GM12878 (cell line): Measurements from ENCODE around the gene LANCL3. TPM values are rescaled to one million over a fixed set of nuclear protein-coding genes. Genes with fewer than 3 reads are reported as not detected.
A peak's percentile ranks its signal among the peaks of the same experiment; 100 is the strongest.

Experiments used
- ATAC-seq: fragments of 200-7000 bp; cut with Tn5 transposase; 3 replicates; pipeline ENCODE4 v1.9.1; 2020; ENCODE audit warnings: mild to moderate bottlenecking, moderate library complexity
- BruUV-seq: library from RNA; stranded (reverse); fragments of 400-500 nt; replicated peaks from 2 replicates; lab custom pipeline; 2021; lab: Mats Ljungman, UMichigan
- CTCF ChIA-PET: fragments of 300-600 bp; sonication (Branson Sonifier 250); formaldehyde crosslinking; extraction: SDS; loops from one replicate; lab custom pipeline; 2021; ENCODE audit warnings: inconsistent platforms; lab: Yijun Ruan, JAX
- POLR2A ChIA-PET: fragments of 350-600 bp; formaldehyde crosslinking; extraction: SDS; loops from one replicate; lab custom pipeline; 2021; ENCODE audit warnings: inconsistent platforms; lab: Charles Lee
- RAD21 ChIA-PET: fragments of 300-600 bp; sonication (Branson Sonifier 250); formaldehyde crosslinking; loops from one replicate; lab custom pipeline; 2023; ENCODE audit warnings: antibody characterized with exemption; ENCODE audit not compliant: unreplicated experiment; lab: Charles Lee
- SMC1A ChIA-PET: fragments of 300-600 bp; sonication (Branson Sonifier 250); formaldehyde crosslinking; loops from one replicate; lab custom pipeline; 2023; ENCODE audit not compliant: unreplicated experiment, uncharacterized antibody; lab: Charles Lee
- DNase-seq: peaks from one replicate; pipeline ENCODE4 v3.0.0-alpha.2; 2011; ENCODE audit warnings: low read depth, low spot score
- FAIRE-seq: peaks from 3 replicates; lab custom pipeline; 2011; peaks lifted over from hg19 to GRCh38; lab: Jason Lieb, UNC
- H2AFZ ChIP-seq: 2 replicates; pipeline ENCODE4 v1.6.0; 2011; ENCODE audit warnings: low read depth, low read length, control low read depth; ENCODE audit not compliant: control insufficient read depth
- H3K27ac ChIP-seq: 2 replicates; pipeline ENCODE4 v1.5.1; 2011; ENCODE audit warnings: control low read depth; ENCODE audit not compliant: control insufficient read depth, insufficient read depth
- H3K27me3 ChIP-seq, 2 experiments: replicated peaks in 1 of 2; 2 replicates each; pipeline versions ENCODE4 v1.6.0 to v1.6.1; 2011; ENCODE audit warnings: low read length in 1 of 2; ENCODE audit not compliant: control insufficient read depth in 2 of 2, insufficient read depth in 2 of 2
- H3K36me3 ChIP-seq, 2 experiments: 2 replicates each; pipeline ENCODE4 v1.5.1; 2011; ENCODE audit warnings: low read length in 1 of 2; ENCODE audit not compliant: control insufficient read depth in 2 of 2, insufficient read depth in 2 of 2
- H3K4me1 ChIP-seq: 2 replicates; pipeline ENCODE4 v1.6.1; 2011; ENCODE audit warnings: mild to moderate bottlenecking, low read length, moderate library complexity, mixed read lengths; ENCODE audit not compliant: control insufficient read depth, insufficient read depth
- H3K4me2 ChIP-seq: 2 replicates; pipeline ENCODE4 v1.6.0; 2011; ENCODE audit warnings: control low read depth; ENCODE audit not compliant: control insufficient read depth, insufficient read depth
- H3K4me3 ChIP-seq: fragments of 200-600 bp; sonication (generic); 2 replicates; pipeline ENCODE4 v1.5.1; 2016
- H3K79me2 ChIP-seq: 2 replicates; pipeline ENCODE4 v1.6.0; 2011; ENCODE audit warnings: low read length; ENCODE audit not compliant: control insufficient read depth, insufficient read depth
- H3K9ac ChIP-seq: 2 replicates; pipeline ENCODE4 v1.8.0; 2011; ENCODE audit warnings: low read length, control low read depth, mixed read lengths; ENCODE audit not compliant: control insufficient read depth, insufficient read depth
- H3K9me3 ChIP-seq: replicated peaks from 3 replicates; pipeline ENCODE4 v1.5.1; 2011; ENCODE audit warnings: mild to moderate bottlenecking, low read length; ENCODE audit not compliant: control insufficient read depth, insufficient read depth
- H4K20me1 ChIP-seq: 2 replicates; pipeline ENCODE4 v1.6.0; 2011; ENCODE audit not compliant: control insufficient read depth, insufficient read depth
- HDGF ChIP-seq: fragments of 450-650 bp; IDR thresholded peaks from 2 replicates; pipeline ENCODE4 v1.6.1; 2016; ENCODE audit warnings: antibody characterized with exemption
- IRF4 ChIP-seq: IDR thresholded peaks from 2 replicates; pipeline ENCODE4 v1.6.1; 2011; ENCODE audit warnings: low read depth, low read length
- JUNB ChIP-seq: IDR thresholded peaks from 2 replicates; pipeline ENCODE4 v1.6.1; 2016; ENCODE audit warnings: antibody characterized with exemption, mild to moderate bottlenecking
- KDM1A ChIP-seq: fragments of 200-600 bp; sonication (generic); IDR thresholded peaks from 2 replicates; pipeline ENCODE4 v1.6.1; 2016; ENCODE audit warnings: borderline replicate concordance
- RUNX3 ChIP-seq: IDR thresholded peaks from 2 replicates; pipeline ENCODE4 v1.6.1; 2012; ENCODE audit warnings: low read length, inconsistent platforms
- SMC3 ChIP-seq: IDR thresholded peaks from 2 replicates; pipeline ENCODE4 v1.6.1; 2011; ENCODE audit warnings: low read length, improper control_type of control experiment, borderline replicate concordance
- STAT1 ChIP-seq: fragments of 450-650 bp; conservative IDR thresholded peaks from 2 replicates; pipeline ENCODE4 v1.6.1; 2014; ENCODE audit warnings: antibody characterized with exemption, mild to moderate bottlenecking
- YY1 ChIP-seq: IDR thresholded peaks from 2 replicates; pipeline ENCODE4 v1.6.1; 2011; ENCODE audit warnings: low read depth, mild to moderate bottlenecking, low read length
- WGBS: methylation state at CpG from one replicate; pipeline ENCODE4 v1.1.6; 2016; ENCODE audit warnings: low lambda C conversion rate; ENCODE audit not compliant: insufficient replicate concordance, insufficient coverage; ENCODE audit errors: missing lambda C conversion rate; 5-methylcytosine and 5-hydroxymethylcytosine counted together
- in situ Hi-C: fragments of 300-500 bp; cut with MboI; formaldehyde crosslinking; loops from 9 replicates; pipeline ENCODE4 v1.14.3; 2018; ENCODE audit warnings: mixed read lengths
- intact Hi-C: fragments of 100-400 bp; cut with micrococcal nuclease; formaldehyde crosslinking; loops from one replicate; pipeline ENCODE4 v1.14.2; 2022; ENCODE audit not compliant: unreplicated experiment
- polyA plus RNA-seq, 11 experiments: library from polyadenylated mRNA; depleted of rRNA in 4 of 11; unstranded in 6 of 11; stranded (reverse) in 5 of 11; fragments of >200 nt; fragmentation: Nextera tagmentation in 4 of 11; fragmentation: Illumina TruSeq in 1 of 11; extraction: Ambion mirVana in 4 of 11; extraction: Trizol in 1 of 11; gene quantifications; 1 replicate in 1 of 11; 2 replicates in 10 of 11; pipeline versions ENCODE4 v1.2.1 to v1.2.3, GENCODE V29; 2011 to 2016; ENCODE audit warnings: inconsistent platforms in 2 of 11, missing spikeins in 2 of 11, low read depth in 1 of 11
- total RNA-seq, 4 experiments: library from RNA; depleted of rRNA in 3 of 4; stranded (reverse); fragments of >200 nt in 3 of 4; fragmentation: Illumina TruSeq in 1 of 4; extraction: Trizol in 1 of 4; gene quantifications; 2 replicates each; pipeline versions ENCODE4 v1.2.1 to v1.2.3, GENCODE V29; 2013 to 2021
- TF ChIP-seq, protein P1 (sequence below): IDR thresholded peaks from 2 replicates; pipeline ENCODE4 v1.6.1; 2012; ENCODE audit warnings: low read depth, low read length, improper control_type of control experiment
- TF ChIP-seq, protein P2 (sequence below): fragments of 450-650 bp; IDR thresholded peaks from 2 replicates; pipeline ENCODE4 v1.6.1; 2016; ENCODE audit warnings: mild to moderate bottlenecking, moderate library complexity, borderline replicate concordance

The LANCL3 gene
- total and polyA plus RNA-seq, 10 of the 15 experiments (the other 5 are each of a cell fraction or from before 2014, with no cell fraction given), result not detected

GRCh38 chrX:37599729-37600128 is 28.3 kb downstream of the LANCL3 start:
- ATAC-seq (no peak), DNase-seq (no peak), FAIRE-seq (no peak)
- BruUV-seq, result no TSS peak
- Histone ChIP-seq H3K9me3 (no peaks in the 10 kb centered on the region), H3K4me1 (no peaks in the 10 kb centered on the region), H2AFZ (no peak overlapping the region), H3K9ac (no peak overlapping the region), H3K79me2 (no peaks in the 10 kb centered on the region), H3K4me3 (no peak overlapping the region), H3K36me3 (no peaks in the 10 kb centered on the region), H3K4me2 (no peak overlapping the region), H4K20me1 (no peaks in the 10 kb centered on the region), H3K27me3 (no peaks in the 10 kb centered on the region), H3K27ac (no peak overlapping the region)
- RAD21 ChIA-PET, result no interaction called here
- in situ Hi-C loops (no loop called here), intact Hi-C loops (no loop called here)
- SMC1A ChIA-PET, result interaction anchor here (0.8 kb wide), 1 partner anchor 89 kb away, joined by 3 read pairs; no protein-coding TSS in a partner anchor
- CTCF ChIA-PET, result no interaction called here
- POLR2A ChIA-PET, result no interaction called here
- TF ChIP-seq KDM1A (no peak), STAT1 (no peak), SMC3 (no peak), HDGF (no peak)
- TF ChIP-seq, protein P1, sequence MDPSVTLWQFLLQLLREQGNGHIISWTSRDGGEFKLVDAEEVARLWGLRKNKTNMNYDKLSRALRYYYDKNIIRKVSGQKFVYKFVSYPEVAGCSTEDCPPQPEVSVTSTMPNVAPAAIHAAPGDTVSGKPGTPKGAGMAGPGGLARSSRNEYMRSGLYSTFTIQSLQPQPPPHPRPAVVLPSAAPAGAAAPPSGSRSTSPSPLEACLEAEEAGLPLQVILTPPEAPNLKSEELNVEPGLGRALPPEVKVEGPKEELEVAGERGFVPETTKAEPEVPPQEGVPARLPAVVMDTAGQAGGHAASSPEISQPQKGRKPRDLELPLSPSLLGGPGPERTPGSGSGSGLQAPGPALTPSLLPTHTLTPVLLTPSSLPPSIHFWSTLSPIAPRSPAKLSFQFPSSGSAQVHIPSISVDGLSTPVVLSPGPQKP, result no peak
- WGBS, result 41% methylated on average over 2 of the region's 2 CpGs

- 0 out of 4 replicates have a peak, but pooled peaks cover 0 to 4% of the 10 kb centered on the region in 2 experiments for H3K27me3 ChIP-seq
- ChIA-PET SMC1A (interaction anchor here (1.5 kb wide), 1 partner anchor 8 kb away, joined by 4 read pairs; no protein-coding TSS in a partner anchor), POLR2A (interaction anchor here (0.6 kb wide), 1 partner anchor 251 kb away, joined by 3 read pairs; no protein-coding TSS in a partner anchor), CTCF (no interaction called here), RAD21 (no interaction called here)
- ATAC-seq, result peak; percentile 48
- H3K9ac ChIP-seq, result no peak overlapping the region
- H3K27ac ChIP-seq, result no peak overlapping the region
- no peaks in the 10 kb centered on the region for H4K20me1 ChIP-seq
- intact Hi-C loops (no loop called here), in situ Hi-C loops (no loop called here)
- H2AFZ ChIP-seq, result no peak overlapping the region
- FAIRE-seq, result no peak
- no peak overlapping the region for H3K4me3 ChIP-seq
- no peaks in the 10 kb centered on the region for H3K79me2 ChIP-seq
- H3K4me2 ChIP-seq, result no peak overlapping the region
- DNase-seq, result peak; percentile 2
- TF ChIP-seq IRF4 (0 out of 2 replicates have a peak, but pooled peaks have one; percentile 17), RUNX3 (0 out of 2 replicates have a peak, but pooled peaks have one; percentile 24), JUNB (peak; percentile 22; the same call in 1 of the 2 replicates), YY1 (0 out of 2 replicates have a peak, but pooled peaks have one; percentile 41)
- TF ChIP-seq, protein P2, sequence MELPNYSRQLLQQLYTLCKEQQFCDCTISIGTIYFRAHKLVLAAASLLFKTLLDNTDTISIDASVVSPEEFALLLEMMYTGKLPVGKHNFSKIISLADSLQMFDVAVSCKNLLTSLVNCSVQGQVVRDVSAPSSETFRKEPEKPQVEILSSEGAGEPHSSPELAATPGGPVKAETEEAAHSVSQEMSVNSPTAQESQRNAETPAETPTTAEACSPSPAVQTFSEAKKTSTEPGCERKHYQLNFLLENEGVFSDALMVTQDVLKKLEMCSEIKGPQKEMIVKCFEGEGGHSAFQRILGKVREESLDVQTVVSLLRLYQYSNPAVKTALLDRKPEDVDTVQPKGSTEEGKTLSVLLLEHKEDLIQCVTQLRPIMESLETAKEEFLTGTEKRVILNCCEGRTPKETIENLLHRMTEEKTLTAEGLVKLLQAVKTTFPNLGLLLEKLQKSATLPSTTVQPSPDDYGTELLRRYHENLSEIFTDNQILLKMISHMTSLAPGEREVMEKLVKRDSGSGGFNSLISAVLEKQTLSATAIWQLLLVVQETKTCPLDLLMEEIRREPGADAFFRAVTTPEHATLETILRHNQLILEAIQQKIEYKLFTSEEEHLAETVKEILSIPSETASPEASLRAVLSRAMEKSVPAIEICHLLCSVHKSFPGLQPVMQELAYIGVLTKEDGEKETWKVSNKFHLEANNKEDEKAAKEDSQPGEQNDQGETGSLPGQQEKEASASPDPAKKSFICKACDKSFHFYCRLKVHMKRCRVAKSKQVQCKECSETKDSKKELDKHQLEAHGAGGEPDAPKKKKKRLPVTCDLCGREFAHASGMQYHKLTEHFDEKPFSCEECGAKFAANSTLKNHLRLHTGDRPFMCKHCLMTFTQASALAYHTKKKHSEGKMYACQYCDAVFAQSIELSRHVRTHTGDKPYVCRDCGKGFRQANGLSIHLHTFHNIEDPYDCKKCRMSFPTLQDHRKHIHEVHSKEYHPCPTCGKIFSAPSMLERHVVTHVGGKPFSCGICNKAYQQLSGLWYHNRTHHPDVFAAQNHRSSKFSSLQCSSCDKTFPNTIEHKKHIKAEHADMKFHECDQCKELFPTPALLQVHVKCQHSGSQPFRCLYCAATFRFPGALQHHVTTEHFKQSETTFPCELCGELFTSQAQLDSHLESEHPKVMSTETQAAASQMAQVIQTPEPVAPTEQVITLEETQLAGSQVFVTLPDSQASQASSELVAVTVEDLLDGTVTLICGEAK, result no peak
- 7% methylated on average over 1 of the region's 1 CpG for WGBS
- no peaks in the 10 kb centered on the region for H3K9me3 ChIP-seq
- no peaks in the 10 kb centered on the region for H3K36me3 ChIP-seq
- no TSS peak for BruUV-seq
- H3K4me1 ChIP-seq, result no peaks in the 10 kb centered on the region
Measured at GRCh38 chrX:37603938-37604409, 32.5 kb downstream of the LANCL3 start.
